Esophagus squamous epithelium (tissue), 5 donors: Measurements from ENCODE around the gene UGT1A5. TPM values are rescaled to one million over a fixed set of nuclear protein-coding genes. Genes with fewer than 3 reads are reported as not detected.

ENCODE experiments used
- DNase-seq: peaks from one replicate; lab custom pipeline; 2025; lab: John Stamatoyannopoulos, UW
- H3K27ac ChIP-seq, 4 donors: fragments of 200-600 bp; sonication (generic); one replicate each; pipeline ENCODE4 v1.5.1; 2016 to 2019; ENCODE audit warnings: mild to moderate bottlenecking in 1 of 4
- H3K27me3 ChIP-seq, 4 donors: fragments of 200-600 bp; sonication (generic); 1 replicate in 3 of 4; 2 replicates in 1 of 4; pipeline versions ENCODE4 v1.5.1 to v1.6.0; 2017 to 2021; ENCODE audit warnings: antibody characterized with exemption in 1 of 4
- H3K36me3 ChIP-seq, 3 donors: fragments of 200-600 bp; sonication (generic); one replicate each; pipeline ENCODE4 v1.5.1; 2016 to 2019
- H3K4me1 ChIP-seq, 3 donors: fragments of 200-600 bp; sonication (generic); one replicate each; pipeline ENCODE4 v1.5.1; 2017 to 2019
- H3K4me3 ChIP-seq, 4 donors: fragments of 200-600 bp; sonication (generic); 1 replicate in 3 of 4; 2 replicates in 1 of 4; pipeline ENCODE4 v1.5.1; 2016 to 2019; ENCODE audit warnings: mild to moderate bottlenecking in 2 of 4, moderate library complexity in 1 of 4
- H3K9me3 ChIP-seq, 3 donors: fragments of 200-600 bp; sonication (generic); one replicate each; pipeline ENCODE4 v1.5.1; 2016 to 2019
- CTCF ChIP-seq, 6 experiments: fragments of 450-650 bp in 4 of 6; fragments of 200-600 bp in 2 of 6; sonication (generic) in 2 of 6; IDR thresholded peaks; one replicate each; pipeline ENCODE4 v1.5.1; 2016 to 2019; ENCODE audit warnings: antibody characterized with exemption in 6 of 6, mild to moderate bottlenecking in 4 of 6, moderate library complexity in 4 of 6
- POLR2A ChIP-seq, 4 donors: fragments of 450-650 bp; IDR thresholded peaks; one replicate each; pipeline ENCODE4 v1.6.1; 2017; ENCODE audit warnings: antibody characterized with exemption in 4 of 4, mild to moderate bottlenecking in 4 of 4, moderate library complexity in 3 of 4
- WGBS, 2 donors: methylation state at CpG; one replicate each; pipeline ENCODE4 v1.1.5; 2018; 5-methylcytosine and 5-hydroxymethylcytosine counted together
- intact Hi-C: fragments of 100-400 bp; cut with DNase I; formaldehyde crosslinking; loops from one replicate; pipeline ENCODE4 v1.15.0; 2022
- total RNA-seq, 4 donors: library from RNA; depleted of rRNA; stranded (reverse); fragments of >200 nt; gene quantifications; one replicate each; pipeline ENCODE4 v1.1.0, GENCODE V29; 2016
- donor health status: DM: yes; HTN: yes; CAD: no.

Gene UGT1A5
- total RNA-seq, 4 donors from 2014 or later, result 0.67 to 9.7 (median 5.8) TPM

DNA sequence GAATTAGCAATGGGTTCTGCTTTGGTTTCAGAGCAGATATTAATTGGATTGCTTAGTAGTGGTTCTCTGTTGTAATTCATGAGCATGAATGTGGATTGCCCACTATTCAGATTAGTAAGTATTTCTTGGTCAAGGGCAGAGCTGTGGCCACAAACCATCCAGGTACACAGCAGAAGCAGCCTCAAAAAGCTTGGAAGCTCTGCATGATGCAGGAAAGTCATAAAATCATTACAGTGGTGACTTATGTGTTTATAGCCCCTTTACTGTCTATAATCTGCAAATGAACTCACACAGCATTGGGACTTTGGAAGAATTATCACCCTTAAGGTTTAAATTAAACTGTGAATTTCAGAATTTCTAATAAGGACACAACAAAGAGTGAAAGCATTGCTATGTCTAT lies 45.4 kb downstream of the UGT1A5 start:
- TF ChIP-seq CTCF (IDR thresholded peaks at IDR 0.05) (no peak), POLR2A (IDR thresholded peaks at IDR 0.05) (no peak)
- Histone ChIP-seq H3K4me1 (peaks cover 5 to 27% (median 9%) of the 10 kb centered on the region in 3 donors), H3K4me3 (no peak overlapping the region), H3K27me3 (no peaks in the 10 kb centered on the region), H3K9me3 (no peaks in the 10 kb centered on the region), H3K36me3 (peaks cover 0 to 17% (median 0%) of the 10 kb centered on the region in 3 donors), H3K27ac (no peak overlapping the region)
- intact Hi-C loops, result no loop called here
- no peak for DNase-seq

- Histone ChIP-seq H3K4me3 (no peak overlapping the region), H3K36me3 (peaks cover 0 to 10% (median 0%) of the 10 kb centered on the region in 3 donors), H3K27ac (no peak overlapping the region), H3K27me3 (no peaks in the 10 kb centered on the region), H3K4me1 (peaks cover 5 to 27% (median 9%) of the 10 kb centered on the region in 3 donors), H3K9me3 (no peaks in the 10 kb centered on the region)
- DNase-seq, result no peak
- intact Hi-C loops, result no loop called here
- no peak for TF ChIP-seq POLR2A (IDR thresholded peaks at IDR 0.05)
- no peak for TF ChIP-seq CTCF (IDR thresholded peaks at IDR 0.05)
- 68 to 85% methylated on average over 2 of the region's 2 CpGs for WGBS, 2 donors
Measured at GRCh38 chr2:233758849-233759248, 46.1 kb downstream of the UGT1A5 start.

GRCh38 chr2:233760043-233760442 lies 47.3 kb downstream of the UGT1A5 start, which contains the start of gene UGT1A1:
Gene UGT1A1, plus strand, starts transcription at chr2:233760270. Its CDS starts 18 bp downstream, at chr2:233760288.
- Histone ChIP-seq H3K27ac (peak within 1 kb of the TSS in 1 of 4 donors; percentile 5), H3K4me3 (no peak within 1 kb of the TSS), H3K9me3 (no peaks in the 10 kb centered on the region), H3K4me1 (peaks cover 5 to 27% (median 9%) of the 10 kb centered on the region in 3 donors), H3K36me3 (peaks cover 0 to 2% (median 0%) of the 10 kb centered on the region in 3 donors), H3K27me3 (no peaks in the 10 kb centered on the region)
- WGBS, 2 donors, result 67 to 87% methylated on average over 2 to 5 of the region's 6 CpGs
- TF ChIP-seq CTCF (IDR thresholded peaks at IDR 0.05) (no peak), POLR2A (IDR thresholded peaks at IDR 0.05) (no peak)
- intact Hi-C loops, result no loop called here
- DNase-seq, result no peak

- no peak for TF ChIP-seq POLR2A (IDR thresholded peaks at IDR 0.05)
- TF ChIP-seq CTCF (IDR thresholded peaks at IDR 0.05), result no peak
- H3K4me3 ChIP-seq, result no peak overlapping the region
Measured at GRCh38 chr2:233761040-233761769, 48.5 kb downstream of the UGT1A5 start.

DNA sequence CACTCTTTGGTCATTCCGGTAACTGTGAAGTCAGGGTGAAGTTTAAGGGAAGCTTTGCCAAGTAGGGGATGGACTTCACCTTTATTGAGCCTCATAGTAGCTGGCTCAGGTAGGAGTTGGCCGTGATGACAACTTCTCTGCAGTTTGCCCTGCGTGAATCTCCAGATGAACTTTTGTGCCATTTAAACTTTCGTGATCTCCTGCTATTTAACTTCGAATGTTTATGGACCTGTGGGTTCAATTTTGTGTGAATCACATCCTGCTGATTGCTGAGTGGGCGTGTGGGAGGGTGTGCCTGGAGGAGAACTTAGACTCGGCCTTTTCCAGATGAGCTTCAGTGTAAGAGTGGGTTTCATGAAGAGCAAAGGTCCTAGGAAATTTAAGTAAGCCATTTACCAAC lies 51.6 kb downstream of the UGT1A5 start:
- intact Hi-C loops, result no loop called here

More at GRCh38 chr2:233761040-233761769, 48.5 kb downstream of the UGT1A5 start:
- H3K27me3 ChIP-seq, result peaks cover 0 to 6% (median 0%) of the 10 kb centered on the region in 4 donors
- intact Hi-C loops, result no loop called here
- WGBS, 2 donors, result 45 to 54% methylated on average over 4 of the region's 4 CpGs
- no peaks in the 10 kb centered on the region for H3K9me3 ChIP-seq
- H3K36me3 ChIP-seq, result no peaks in the 10 kb centered on the region
- H3K4me1 ChIP-seq, result peaks cover 5 to 27% (median 9%) of the 10 kb centered on the region in 3 donors
- H3K27ac ChIP-seq, result peak overlapping the region in 1 of 4 donors; percentile 5
- no peak for DNase-seq

More for the DNA sequence above, 51.6 kb downstream of the UGT1A5 start:
- TF ChIP-seq POLR2A (IDR thresholded peaks at IDR 0.05), result no peak
- Histone ChIP-seq H3K27ac (no peak overlapping the region), H3K9me3 (no peaks in the 10 kb centered on the region), H3K4me3 (no peak overlapping the region), H3K4me1 (peaks cover 5 to 26% (median 9%) of the 10 kb centered on the region in 3 donors), H3K36me3 (peaks cover 0 to 27% (median 0%) of the 10 kb centered on the region in 3 donors), H3K27me3 (peaks cover 0 to 8% (median 0%) of the 10 kb centered on the region in 4 donors)
- no peak for DNase-seq
- 36 to 54% methylated on average over 5 to 7 of the region's 7 CpGs for WGBS, 2 donors
